Naive thymus-derived CD4-positive, alpha-beta T cell (primary cell): ENCODE measurements around the gene CHTOP. TPM values are rescaled to one million over a fixed set of nuclear protein-coding genes. Genes with fewer than 3 reads are reported as not detected.

Experiments used
- ATAC-seq: fragments of 150-1000 bp; cut with Tn5 transposase; 2 replicates; pipeline ENCODE4 v1.10.0; 2021; ENCODE audit warnings: mild to moderate bottlenecking, moderate library complexity
- CTCF ChIA-PET: fragments of 350-600 bp; sonication (Branson Sonifier 250); formaldehyde crosslinking; loops from one replicate; lab custom pipeline; 2021; ENCODE audit warnings: antibody characterized with exemption; lab: Charles Lee
- POLR2A ChIA-PET: fragments of 350-600 bp; sonication (Branson Sonifier 250); formaldehyde crosslinking; loops from one replicate; lab custom pipeline; 2021; ENCODE audit warnings: antibody characterized with exemption, inconsistent platforms; lab: Charles Lee
- DNase-seq, 9 donors: peaks; one replicate each; pipeline versions ENCODE4 v3.0.0 to v3.0.0-alpha.2; 2020 to 2022; ENCODE audit warnings: mixed read lengths in 1 of 9
- H3K27ac ChIP-seq: one replicate; pipeline ENCODE4 v1.7.0; 2013; ENCODE audit warnings: mild to moderate bottlenecking, low read depth, low read length, moderate library complexity
- H3K27me3 ChIP-seq, 2 donors: one replicate each; pipeline ENCODE4 v1.7.0; 2013; ENCODE audit warnings: low read length in 2 of 2, mild to moderate bottlenecking in 2 of 2, moderate library complexity in 2 of 2; ENCODE audit not compliant: control insufficient read depth in 2 of 2, insufficient read depth in 2 of 2
- H3K36me3 ChIP-seq, 3 experiments: 1 replicate in 2 of 3; 2 replicates in 1 of 3; pipeline ENCODE4 v1.7.0; 2013; ENCODE audit warnings: low read length in 3 of 3, mild to moderate bottlenecking in 3 of 3, moderate library complexity in 1 of 3; ENCODE audit not compliant: insufficient read depth in 3 of 3, control insufficient read depth in 2 of 3
- H3K4me1 ChIP-seq, 2 donors: one replicate each; pipeline ENCODE4 v1.7.0; 2013; ENCODE audit warnings: low read length in 2 of 2, mild to moderate bottlenecking in 2 of 2, moderate library complexity in 1 of 2; ENCODE audit not compliant: control insufficient read depth in 2 of 2, insufficient read depth in 2 of 2
- H3K4me3 ChIP-seq: 2 replicates; pipeline ENCODE4 v1.7.0; 2013; ENCODE audit warnings: mild to moderate bottlenecking, low read length
- H3K9me3 ChIP-seq, 3 experiments: 1 replicate in 2 of 3; 2 replicates in 1 of 3; pipeline ENCODE4 v1.7.0; 2013; ENCODE audit warnings: low read length in 3 of 3; ENCODE audit not compliant: control insufficient read depth in 2 of 3
- H3K27ac Mint-ChIP-seq, 9 donors: one replicate each; pipeline ENCODE4 v1.8.0; 2020 to 2022; ENCODE audit warnings: mixed read lengths in 9 of 9, mild to moderate bottlenecking in 8 of 9, moderate library complexity in 5 of 9, inconsistent platforms in 2 of 9
- H3K27me3 Mint-ChIP-seq, 5 donors: one replicate each; pipeline ENCODE4 v1.8.0; 2021 to 2022; ENCODE audit warnings: mixed read lengths in 5 of 5, mild to moderate bottlenecking in 1 of 5
- H3K36me3 Mint-ChIP-seq, 5 donors: one replicate each; pipeline ENCODE4 v1.8.0; 2020 to 2022; ENCODE audit warnings: mixed read lengths in 5 of 5, mild to moderate bottlenecking in 3 of 5, inconsistent platforms in 1 of 5
- H3K4me1 Mint-ChIP-seq, 7 donors: one replicate each; pipeline ENCODE4 v1.8.0; 2020 to 2022; ENCODE audit warnings: mixed read lengths in 7 of 7, mild to moderate bottlenecking in 3 of 7, inconsistent platforms in 1 of 7
- H3K4me3 Mint-ChIP-seq, 10 donors: one replicate each; pipeline ENCODE4 v1.8.0; 2020 to 2022; ENCODE audit warnings: mild to moderate bottlenecking in 10 of 10, mixed read lengths in 10 of 10, moderate library complexity in 6 of 10, inconsistent platforms in 2 of 10
- H3K9me3 Mint-ChIP-seq, 11 donors: one replicate each; pipeline ENCODE4 v1.8.0; 2020 to 2022; ENCODE audit warnings: mixed read lengths in 11 of 11, mild to moderate bottlenecking in 4 of 11, inconsistent platforms in 1 of 11, moderate library complexity in 1 of 11
- intact Hi-C, 2 donors: fragments of 100-400 bp; cut with micrococcal nuclease; formaldehyde crosslinking; loops; one replicate each; pipeline ENCODE4 v1.15.1; 2023
- polyA plus RNA-seq, 2 donors: library from polyadenylated mRNA; unstranded; fragments of 300-500 nt; fragmentation: Illumina TruSeq; gene quantifications; one replicate each; pipeline ENCODE4 v1.2.3, GENCODE V29; 2021
- total RNA-seq, 6 experiments: library from RNA in 5 of 6; stranded (reverse) in 5 of 6; gene quantifications; 1 replicate in 5 of 6; 2 replicates in 1 of 6; pipeline ENCODE4 v1.2.3 and lab custom pipeline; 2021 to 2026

The CHTOP gene
- total and polyA plus RNA-seq, 7 experiments from 2014 or later = 57.4 to 143 (median 101) TPM

- ChIA-PET CTCF (interaction anchor here (1.0 kb wide), 1 partner anchor 103 kb away, joined by 3 read pairs; no protein-coding TSS in a partner anchor), POLR2A (interaction anchor here (1.4 kb wide), 1 partner anchor 29 kb away, joined by 3 read pairs; no protein-coding TSS in a partner anchor)
- Mint-ChIP-seq H3K27me3 (peaks cover 0 to 5% (median 0%) of the 10 kb centered on the region in 5 donors), H3K4me3 (no peak overlapping the region), H3K9me3 (no peaks in the 10 kb centered on the region), H3K27ac (no peak overlapping the region), H3K36me3 (no peaks in the 10 kb centered on the region), H3K4me1 (peaks cover 0 to 6% (median 0%) of the 10 kb centered on the region in 7 donors)
- H3K4me3 ChIP-seq = no peak overlapping the region
- intact Hi-C loops = loop anchor here in 1 of 2 donors (5.0 kb wide), 1 partner anchor 48 kb away; the partner anchor contains the start of gene S100A2
- no peak overlapping the region for H3K27ac ChIP-seq
- H3K9me3 ChIP-seq = no peaks in the 10 kb centered on the region
- DNase-seq (no peak), ATAC-seq (no peak)
- no peaks in the 10 kb centered on the region for H3K27me3 ChIP-seq
- no peaks in the 10 kb centered on the region for H3K4me1 ChIP-seq
- H3K36me3 ChIP-seq = no peaks in the 10 kb centered on the region
These were observed 18.5 kb upstream of the CHTOP start for GRCh38 chr1:153615406-153615805.

GRCh38 chr1:153616144-153616916, 17.5 kb upstream of the CHTOP start, which contains the start of gene S100A14:
Gene S100A14, minus strand, starts transcription at chr1:153616325. Its CDS starts 467 bp downstream, at chr1:153615858.
- Histone ChIP-seq H3K9me3 (no peaks in the 10 kb centered on the region), H3K4me1 (no peaks in the 10 kb centered on the region), H3K36me3 (no peaks in the 10 kb centered on the region), H3K27ac (no peak within 1 kb of the TSS), H3K27me3 (no peaks in the 10 kb centered on the region), H3K4me3 (no peak within 1 kb of the TSS)
- H3K9me3 Mint-ChIP-seq = no peaks in the 10 kb centered on the region
- no peak for DNase-seq
- ChIA-PET CTCF (interaction anchor here (1.0 to 1.5 kb wide), 3 partner anchors 102 to 108 kb away, joined by 3 to 4 read pairs (median 4); no protein-coding TSS in a partner anchor), POLR2A (no interaction called here)
- no peak within 1 kb of the TSS for H3K27ac Mint-ChIP-seq
- peaks cover 0 to 5% (median 0%) of the 10 kb centered on the region in 5 donors for H3K27me3 Mint-ChIP-seq
- no peaks in the 10 kb centered on the region for H3K36me3 Mint-ChIP-seq
- H3K4me3 Mint-ChIP-seq = no peak within 1 kb of the TSS
- ATAC-seq = no peak
- intact Hi-C loops = loop anchor here in 1 of 2 donors (5.0 kb wide), 1 partner anchor 49 kb away; the partner anchor contains the start of gene S100A2
- peaks cover 0 to 6% (median 0%) of the 10 kb centered on the region in 7 donors for H3K4me1 Mint-ChIP-seq

GRCh38 chr1:153616917-153617311, 17.0 kb upstream of the CHTOP start:
- Mint-ChIP-seq H3K27me3 (peaks cover 0 to 5% (median 0%) of the 10 kb centered on the region in 5 donors), H3K4me3 (no peak overlapping the region), H3K9me3 (no peaks in the 10 kb centered on the region), H3K27ac (no peak overlapping the region), H3K4me1 (peaks cover 0 to 6% (median 0%) of the 10 kb centered on the region in 7 donors), H3K36me3 (no peaks in the 10 kb centered on the region)
- Histone ChIP-seq H3K27ac (no peak overlapping the region), H3K36me3 (no peaks in the 10 kb centered on the region), H3K4me1 (no peaks in the 10 kb centered on the region), H3K4me3 (no peak overlapping the region), H3K9me3 (no peaks in the 10 kb centered on the region), H3K27me3 (no peaks in the 10 kb centered on the region)
- DNase-seq (no peak), ATAC-seq (no peak)
- CTCF ChIA-PET = interaction anchor here (0.8 to 1.5 kb wide), 4 partner anchors 21 to 109 kb away, joined by 3 to 4 read pairs (median 4); no protein-coding TSS in a partner anchor
- POLR2A ChIA-PET = no interaction called here
- intact Hi-C loops = loop anchor here (1.0 to 5.0 kb wide), 5 partner anchors 45 to 106 kb away; partner anchors contain the start of gene S100A2 (in 1 of the 2)

- Mint-ChIP-seq H3K27ac (peak overlapping the region in 1 of 9 donors; percentile 28), H3K4me1 (peaks cover 0 to 6% (median 0%) of the 10 kb centered on the region in 7 donors), H3K9me3 (no peaks in the 10 kb centered on the region), H3K27me3 (peaks cover 0 to 5% (median 0%) of the 10 kb centered on the region in 5 donors), H3K4me3 (no peak overlapping the region), H3K36me3 (no peaks in the 10 kb centered on the region)
- Histone ChIP-seq H3K36me3 (no peaks in the 10 kb centered on the region), H3K9me3 (no peaks in the 10 kb centered on the region), H3K27me3 (no peaks in the 10 kb centered on the region), H3K4me1 (no peaks in the 10 kb centered on the region), H3K27ac (no peak overlapping the region), H3K4me3 (no peak overlapping the region)
- POLR2A ChIA-PET = no interaction called here
- ATAC-seq (peak; percentile 88), DNase-seq (peak in 6 of 9 donors; percentile 19 to 77 (median 41))
- intact Hi-C loops = loop anchor here (1.0 to 5.0 kb wide), 5 partner anchors 45 to 106 kb away; partner anchors contain the start of gene S100A2 (in 1 of the 2)
- CTCF ChIA-PET = interaction anchor here (0.6 to 1.7 kb wide), 7 partner anchors 22 to 163 kb away, joined by 3 to 4 read pairs (median 3); no protein-coding TSS in a partner anchor
These were observed 16.2 kb upstream of the CHTOP start for GRCh38 chr1:153617663-153618062.

GRCh38 chr1:153619171-153619570, 14.7 kb upstream of the CHTOP start:
- ChIA-PET CTCF (interaction anchor here (0.8 to 1.7 kb wide), 3 partner anchors 87 to 129 kb away, joined by 3 to 4 read pairs (median 4); no protein-coding TSS in a partner anchor), POLR2A (interaction anchor here (1.0 kb wide), 1 partner anchor 15 kb away, joined by 4 read pairs; the partner anchor contains the start of gene CHTOP)
- Mint-ChIP-seq H3K27me3 (peaks cover 0 to 2% (median 0%) of the 10 kb centered on the region in 5 donors), H3K4me1 (peaks cover 0 to 8% (median 0%) of the 10 kb centered on the region in 7 donors), H3K9me3 (no peaks in the 10 kb centered on the region), H3K4me3 (no peak overlapping the region), H3K36me3 (peaks cover 0 to 5% (median 0%) of the 10 kb centered on the region in 5 donors), H3K27ac (no peak overlapping the region)
- DNase-seq (no peak), ATAC-seq (no peak)
- intact Hi-C loops = loop anchor here in 1 of 2 donors (5.0 kb wide), 1 partner anchor 52 kb away; the partner anchor contains the start of gene S100A2
- Histone ChIP-seq H3K36me3 (no peaks in the 10 kb centered on the region), H3K27ac (no peak overlapping the region), H3K4me1 (no peaks in the 10 kb centered on the region), H3K9me3 (no peaks in the 10 kb centered on the region), H3K27me3 (no peaks in the 10 kb centered on the region), H3K4me3 (no peak overlapping the region)

GRCh38 chr1:153623101-153623500, 10.8 kb upstream of the CHTOP start:
- POLR2A ChIA-PET = no interaction called here
- intact Hi-C loops = no loop called here
- no peak for DNase-seq
- Histone ChIP-seq H3K9me3 (no peaks in the 10 kb centered on the region), H3K27me3 (peaks cover 0 to 2% of the 10 kb centered on the region in 2 donors), H3K27ac (no peak overlapping the region), H3K4me1 (no peaks in the 10 kb centered on the region), H3K4me3 (no peak overlapping the region), H3K36me3 (no peaks in the 10 kb centered on the region)
- ATAC-seq = peak; percentile 26
- Mint-ChIP-seq H3K9me3 (no peaks in the 10 kb centered on the region), H3K27ac (no peak overlapping the region), H3K4me1 (peaks cover 0 to 10% (median 0%) of the 10 kb centered on the region in 7 donors), H3K4me3 (no peak overlapping the region), H3K36me3 (peaks cover 0 to 7% (median 0%) of the 10 kb centered on the region in 5 donors), H3K27me3 (peaks cover 0 to 12% (median 0%) of the 10 kb centered on the region in 5 donors)
- CTCF ChIA-PET = no interaction called here
